ENCODE data around the gene ISYNA1. TPM values are rescaled to one million over a fixed set of nuclear protein-coding genes. Genes with fewer than 3 reads are reported as not detected.

The ISYNA1 gene
- total and polyA plus RNA-seq, 9 donors: 85.8 to 221 (median 165) TPM

DNA sequence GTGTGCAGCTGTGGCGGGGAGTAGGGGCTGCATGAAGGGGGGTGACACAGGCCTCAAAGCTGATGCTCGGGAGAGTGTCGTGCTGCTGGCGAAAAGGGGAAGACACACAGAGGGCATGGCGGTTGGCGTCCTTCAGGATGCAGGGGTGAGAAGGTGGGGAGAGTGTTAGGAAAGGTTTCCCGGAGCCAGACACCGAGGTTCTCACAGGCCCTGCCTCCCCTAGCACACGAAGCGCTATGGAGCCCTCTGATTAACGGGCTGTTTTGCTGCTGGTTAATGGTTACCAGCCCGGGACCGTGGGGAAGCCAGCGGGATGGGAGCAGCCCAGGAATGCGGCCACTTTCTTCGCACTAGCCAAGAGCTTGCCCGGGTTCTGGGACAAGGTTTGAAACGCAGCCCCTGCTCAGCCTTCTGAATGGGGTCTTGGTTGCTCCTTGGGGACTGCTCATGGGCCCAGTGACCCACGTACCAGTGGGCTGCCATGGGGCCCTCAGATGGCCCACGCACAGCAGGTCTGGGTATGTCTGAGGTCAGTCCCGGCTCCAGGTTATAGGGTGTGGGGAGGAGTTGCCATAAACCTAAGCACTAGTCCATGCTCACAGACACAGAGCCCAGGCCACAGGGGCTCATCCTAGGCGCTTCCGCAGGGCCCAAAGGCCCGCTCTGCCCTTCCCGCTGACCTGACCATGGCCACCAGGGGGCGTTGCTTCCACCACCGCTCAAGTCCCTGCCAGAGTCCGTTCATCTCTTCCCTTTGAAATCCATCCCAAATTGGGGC is 31.3 kb upstream of the ISYNA1 start:
- DNase-seq: peak; percentile 75
- Histone ChIP-seq H3K27me3 (ENCODE audit: control insufficient read depth, insufficient read depth, low read length) (no peaks in the 10 kb centered on the region), H3K4me1 (ENCODE audit: control insufficient read depth, insufficient read depth, low read length) (peaks cover 30% of the 10 kb centered on the region), H3K4me3 (ENCODE audit: low read length) (no peak overlapping the region), H3K36me3 (ENCODE audit: control insufficient read depth, insufficient read depth, low read length) (peaks cover 32% of the 10 kb centered on the region), H3K27ac (ENCODE audit: low read length) (no peak overlapping the region), H3K9me3 (replicated peaks; ENCODE audit: control insufficient read depth, low read depth, low read length) (no peaks in the 10 kb centered on the region)
- 64% methylated on average over 22 of the region's 28 CpGs for WGBS (ENCODE audit: insufficient coverage)

- no peak for DNase-seq
- H3K4me1 ChIP-seq (ENCODE audit: control insufficient read depth, insufficient read depth, low read length): peaks cover 25% of the 10 kb centered on the region
- peaks cover 34% of the 10 kb centered on the region for H3K36me3 ChIP-seq (ENCODE audit: control insufficient read depth, insufficient read depth, low read length)
- no peaks in the 10 kb centered on the region for H3K9me3 ChIP-seq (replicated peaks; ENCODE audit: control insufficient read depth, low read depth, low read length)
- WGBS (ENCODE audit: insufficient coverage): 64% methylated on average over 3 of the region's 3 CpGs
- no peaks in the 10 kb centered on the region for H3K27me3 ChIP-seq (ENCODE audit: control insufficient read depth, insufficient read depth, low read length)
- no peak overlapping the region for H3K4me3 ChIP-seq (ENCODE audit: low read length)
- H3K27ac ChIP-seq (ENCODE audit: low read length): no peak overlapping the region
These were observed 30.6 kb upstream of the ISYNA1 start for GRCh38 chr19:18468517-18468916.

- H3K4me3 ChIP-seq (ENCODE audit: low read length): no peak overlapping the region
- H3K36me3 ChIP-seq (ENCODE audit: control insufficient read depth, insufficient read depth, low read length): peaks cover 36% of the 10 kb centered on the region
- no CpG with 5 or more reads among the region's 3 CpGs for WGBS (ENCODE audit: insufficient coverage)
- no peaks in the 10 kb centered on the region for H3K9me3 ChIP-seq (replicated peaks; ENCODE audit: control insufficient read depth, low read depth, low read length)
- no peak for DNase-seq
- H3K27me3 ChIP-seq (ENCODE audit: control insufficient read depth, insufficient read depth, low read length): no peaks in the 10 kb centered on the region
- peaks cover 21% of the 10 kb centered on the region for H3K4me1 ChIP-seq (ENCODE audit: control insufficient read depth, insufficient read depth, low read length)
- H3K27ac ChIP-seq (ENCODE audit: low read length): no peak overlapping the region
These were observed 30.0 kb upstream of the ISYNA1 start for GRCh38 chr19:18467978-18468377.

DNA sequence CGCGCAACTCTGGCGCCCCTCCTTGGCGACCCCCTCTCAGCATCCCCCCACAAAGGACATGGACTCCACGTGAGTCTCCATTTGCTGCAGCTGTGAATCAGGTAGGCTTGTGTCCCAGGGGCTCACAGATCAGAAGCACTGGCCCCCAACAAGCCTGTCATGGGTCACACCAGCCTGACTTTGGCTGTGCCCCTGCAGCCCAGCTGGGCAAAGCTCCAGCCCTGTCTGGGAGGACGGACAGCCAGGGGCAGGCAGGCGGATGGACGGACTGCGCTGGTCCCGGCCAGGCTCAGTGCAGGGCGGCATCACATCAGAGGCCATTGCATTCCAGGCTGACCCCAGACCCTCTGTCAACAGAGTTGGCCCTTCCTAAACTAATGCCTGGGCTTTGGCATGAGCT is 28.4 kb upstream of the ISYNA1 start:
- no peak overlapping the region for H3K4me3 ChIP-seq (ENCODE audit: low read length)
- H3K9me3 ChIP-seq (replicated peaks; ENCODE audit: control insufficient read depth, low read depth, low read length): no peaks in the 10 kb centered on the region
- 89% methylated on average over 8 of the region's 11 CpGs for WGBS (ENCODE audit: insufficient coverage)
- no peak for DNase-seq
- peaks cover 35% of the 10 kb centered on the region for H3K36me3 ChIP-seq (ENCODE audit: control insufficient read depth, insufficient read depth, low read length)
- peaks cover 25% of the 10 kb centered on the region for H3K4me1 ChIP-seq (ENCODE audit: control insufficient read depth, insufficient read depth, low read length)
- no peak overlapping the region for H3K27ac ChIP-seq (ENCODE audit: low read length)
- no peaks in the 10 kb centered on the region for H3K27me3 ChIP-seq (ENCODE audit: control insufficient read depth, insufficient read depth, low read length)

GRCh38 chr19:18465964-18466339 is 28.0 kb upstream of the ISYNA1 start:
- no peaks in the 10 kb centered on the region for H3K27me3 ChIP-seq (ENCODE audit: control insufficient read depth, insufficient read depth, low read length)
- DNase-seq: no peak
- no peak overlapping the region for H3K4me3 ChIP-seq (ENCODE audit: low read length)
- 77% methylated on average over 2 of the region's 6 CpGs for WGBS (ENCODE audit: insufficient coverage)
- no peaks in the 10 kb centered on the region for H3K9me3 ChIP-seq (replicated peaks; ENCODE audit: control insufficient read depth, low read depth, low read length)
- no peak overlapping the region for H3K27ac ChIP-seq (ENCODE audit: low read length)
- peaks cover 38% of the 10 kb centered on the region for H3K36me3 ChIP-seq (ENCODE audit: control insufficient read depth, insufficient read depth, low read length)
- H3K4me1 ChIP-seq (ENCODE audit: control insufficient read depth, insufficient read depth, low read length): peaks cover 29% of the 10 kb centered on the region

- H3K27me3 ChIP-seq (ENCODE audit: control insufficient read depth, insufficient read depth, low read length): no peaks in the 10 kb centered on the region
- peak overlapping the region; percentile 82 for H3K27ac ChIP-seq (ENCODE audit: low read length)
- WGBS (ENCODE audit: insufficient coverage): 95% methylated on average over 21 of the region's 30 CpGs
- H3K36me3 ChIP-seq (ENCODE audit: control insufficient read depth, insufficient read depth, low read length): peaks cover 43% of the 10 kb centered on the region
- peaks cover 35% of the 10 kb centered on the region for H3K4me1 ChIP-seq (ENCODE audit: control insufficient read depth, insufficient read depth, low read length)
- no peaks in the 10 kb centered on the region for H3K9me3 ChIP-seq (replicated peaks; ENCODE audit: control insufficient read depth, low read depth, low read length)
- no peak overlapping the region for H3K4me3 ChIP-seq (ENCODE audit: low read length)
- no peak for DNase-seq
These were observed 27.5 kb upstream of the ISYNA1 start for GRCh38 chr19:18465214-18465963.

GRCh38 chr19:18464646-18465045 is 26.7 kb upstream of the ISYNA1 start:
- Histone ChIP-seq H3K36me3 (ENCODE audit: control insufficient read depth, insufficient read depth, low read length) (peaks cover 45% of the 10 kb centered on the region), H3K27me3 (ENCODE audit: control insufficient read depth, insufficient read depth, low read length) (no peaks in the 10 kb centered on the region), H3K9me3 (replicated peaks; ENCODE audit: control insufficient read depth, low read depth, low read length) (no peaks in the 10 kb centered on the region), H3K4me1 (ENCODE audit: control insufficient read depth, insufficient read depth, low read length) (peaks cover 37% of the 10 kb centered on the region), H3K27ac (ENCODE audit: low read length) (peak overlapping the region; percentile 82), H3K4me3 (ENCODE audit: low read length) (no peak overlapping the region)
- peak; percentile 92 for DNase-seq
- WGBS (ENCODE audit: insufficient coverage): 12% methylated on average over 7 of the region's 8 CpGs

DNA sequence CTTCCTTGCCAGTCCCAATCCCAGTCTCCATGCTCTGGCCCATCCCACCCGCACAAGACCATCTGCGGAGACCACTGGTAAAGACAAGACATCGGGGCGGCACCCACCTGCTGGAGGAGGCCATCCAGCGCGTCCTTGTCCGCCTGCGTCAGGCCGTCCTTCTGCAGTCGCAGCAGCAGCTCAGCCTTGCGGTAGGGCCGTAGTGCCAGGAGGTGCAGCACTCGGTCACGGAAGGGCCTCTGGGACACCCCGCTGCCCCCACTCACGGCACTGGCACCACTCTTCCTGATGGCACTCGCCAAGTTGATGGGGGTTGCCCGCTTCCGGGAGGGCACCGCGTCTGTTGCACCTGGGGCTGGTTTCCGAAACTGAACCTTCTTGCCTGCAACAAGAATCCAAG is 23.5 kb upstream of the ISYNA1 start:
- H3K27me3 ChIP-seq (ENCODE audit: control insufficient read depth, insufficient read depth, low read length): no peaks in the 10 kb centered on the region
- H3K4me1 ChIP-seq (ENCODE audit: control insufficient read depth, insufficient read depth, low read length): peaks cover 51% of the 10 kb centered on the region
- H3K36me3 ChIP-seq (ENCODE audit: control insufficient read depth, insufficient read depth, low read length): peaks cover 56% of the 10 kb centered on the region
- no peak overlapping the region for H3K4me3 ChIP-seq (ENCODE audit: low read length)
- DNase-seq: no peak
- 97% methylated on average over 22 of the region's 22 CpGs for WGBS (ENCODE audit: insufficient coverage)
- no peaks in the 10 kb centered on the region for H3K9me3 ChIP-seq (replicated peaks; ENCODE audit: control insufficient read depth, low read depth, low read length)
- peak overlapping the region; percentile 89 for H3K27ac ChIP-seq (ENCODE audit: low read length)

- Histone ChIP-seq H3K36me3 (ENCODE audit: control insufficient read depth, insufficient read depth, low read length) (peaks cover 61% of the 10 kb centered on the region), H3K27me3 (ENCODE audit: control insufficient read depth, insufficient read depth, low read length) (no peaks in the 10 kb centered on the region), H3K4me1 (ENCODE audit: control insufficient read depth, insufficient read depth, low read length) (peaks cover 51% of the 10 kb centered on the region), H3K4me3 (ENCODE audit: low read length) (no peak overlapping the region), H3K9me3 (replicated peaks; ENCODE audit: control insufficient read depth, low read depth, low read length) (no peaks in the 10 kb centered on the region), H3K27ac (ENCODE audit: low read length) (peak overlapping the region; percentile 89)
- no peak for DNase-seq
- 82% methylated on average over 10 of the region's 12 CpGs for WGBS (ENCODE audit: insufficient coverage)
These were observed 23.0 kb upstream of the ISYNA1 start for GRCh38 chr19:18460900-18461299.

DNA sequence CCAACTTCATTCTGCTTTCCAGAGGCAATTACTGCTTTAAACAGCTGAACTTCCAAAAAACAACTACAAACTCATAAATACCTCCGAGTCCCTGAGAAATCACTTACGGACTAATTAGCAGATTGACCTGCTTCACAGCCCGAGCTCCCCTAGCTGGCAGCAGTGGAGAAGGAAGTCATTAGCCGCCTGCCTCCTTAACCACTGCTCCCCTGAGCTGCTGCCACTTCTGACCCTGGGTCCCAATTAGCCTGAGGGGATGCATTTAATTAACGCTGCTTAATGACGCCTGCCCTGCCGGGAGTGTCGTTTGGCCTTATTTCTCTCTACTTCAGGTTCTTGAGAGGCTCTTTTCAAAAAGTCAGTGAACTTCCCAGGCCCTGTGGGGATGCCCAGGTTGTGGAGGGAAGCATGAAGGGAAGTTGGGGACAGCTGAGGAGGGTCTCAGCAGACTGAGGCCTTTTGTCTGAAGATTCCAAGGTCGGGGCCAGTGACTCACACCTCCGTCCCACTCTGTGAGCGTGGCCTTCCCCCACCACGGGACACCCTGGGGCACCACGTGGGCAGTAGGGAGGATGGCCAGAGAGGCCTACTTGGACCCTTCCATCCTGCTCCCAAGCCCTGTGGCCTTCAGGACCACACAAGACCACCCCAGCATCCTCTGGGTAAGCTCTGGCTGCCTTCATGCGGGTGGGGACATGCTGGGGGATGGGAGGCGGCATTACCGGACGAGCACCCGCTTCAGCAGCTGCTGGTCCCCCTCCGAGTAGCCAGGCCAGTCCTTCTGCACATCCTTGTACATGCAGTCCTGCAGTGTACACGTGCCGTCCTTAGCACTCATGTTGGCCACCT is 19.8 kb upstream of the ISYNA1 start:
- no peak for DNase-seq
- no peaks in the 10 kb centered on the region for H3K9me3 ChIP-seq (replicated peaks; ENCODE audit: control insufficient read depth, low read depth, low read length)
- H3K4me1 ChIP-seq (ENCODE audit: control insufficient read depth, insufficient read depth, low read length): peaks cover 39% of the 10 kb centered on the region
- H3K27me3 ChIP-seq (ENCODE audit: control insufficient read depth, insufficient read depth, low read length): no peaks in the 10 kb centered on the region
- no peak overlapping the region for H3K27ac ChIP-seq (ENCODE audit: low read length)
- H3K4me3 ChIP-seq (ENCODE audit: low read length): no peak overlapping the region
- 70% methylated on average over 15 of the region's 21 CpGs for WGBS (ENCODE audit: insufficient coverage)
- H3K36me3 ChIP-seq (ENCODE audit: control insufficient read depth, insufficient read depth, low read length): peaks cover 42% of the 10 kb centered on the region
